ENCODE measurements around the gene HPS6.
A peak's percentile ranks its signal among the peaks of the same experiment; 100 is the strongest.

HPS6 gene

GRCh38 chr10:102055647-102056419 is 9.3 kb upstream of the HPS6 start, which contains the start of gene ARMH3:
Gene ARMH3 (minus strand): TSS chr10:102056173. CDS start chr10:102040114, 16,059 bp downstream.
- peak; percentile 99 for ATAC-seq
- no peak for TF ChIP-seq OSR1 (CRISPR knock-in tag; IDR thresholded peaks at IDR 0.05)
- peak; percentile 77; the same call in 1 of the 2 replicates for TF ChIP-seq TSHZ2 (CRISPR knock-in tag; IDR thresholded peaks at IDR 0.05)
- no peak for TF ChIP-seq PATZ1 (CRISPR knock-in tag; IDR thresholded peaks at IDR 0.05; ENCODE audit: borderline replicate concordance)
- no peak for TF ChIP-seq ISL1 (CRISPR knock-in tag; IDR thresholded peaks at IDR 0.05)
- TF ChIP-seq ZNF8 (CRISPR knock-in tag; IDR thresholded peaks at IDR 0.05) = no peak
- no peak for TF ChIP-seq POU6F1 (CRISPR knock-in tag; IDR thresholded peaks at IDR 0.05; ENCODE audit: borderline replicate concordance, low read depth)
- no peak for TF ChIP-seq CSDC2 (CRISPR knock-in tag; IDR thresholded peaks at IDR 0.05)
- 0 out of 2 replicates have a peak, but pooled peaks have one; percentile 31 for TF ChIP-seq ZFP3 (CRISPR knock-in tag; IDR thresholded peaks at IDR 0.05)

- ATAC-seq = no peak
- TF ChIP-seq RARB (CRISPR knock-in tag; IDR thresholded peaks at IDR 0.05) (no peak), CREB5 (CRISPR knock-in tag; IDR thresholded peaks at IDR 0.05; ENCODE audit: low read depth) (no peak), BACH2 (CRISPR knock-in tag; IDR thresholded peaks at IDR 0.05; ENCODE audit: borderline replicate concordance) (no peak), CSRNP3 (CRISPR knock-in tag; IDR thresholded peaks at IDR 0.05) (no peak), ZNF8 (CRISPR knock-in tag; IDR thresholded peaks at IDR 0.05) (no peak), OSR1 (CRISPR knock-in tag; IDR thresholded peaks at IDR 0.05) (no peak), ZC3H10 (CRISPR knock-in tag; IDR thresholded peaks at IDR 0.05) (no peak), CSDC2 (CRISPR knock-in tag; IDR thresholded peaks at IDR 0.05) (no peak), PPARA (CRISPR knock-in tag; IDR thresholded peaks at IDR 0.05; ENCODE audit: borderline replicate concordance) (no peak), ZNF565 (CRISPR knock-in tag; conservative IDR thresholded peaks at IDR 0.05; ENCODE audit: low read depth) (no peak), ZNF70 (CRISPR knock-in tag; IDR thresholded peaks at IDR 0.05) (no peak), ISL1 (CRISPR knock-in tag; IDR thresholded peaks at IDR 0.05) (no peak), POU6F1 (CRISPR knock-in tag; IDR thresholded peaks at IDR 0.05; ENCODE audit: borderline replicate concordance, low read depth) (no peak), ESRRG (CRISPR knock-in tag; IDR thresholded peaks at IDR 0.05) (no peak)
Observed at GRCh38 chr10:102059987-102060386, 5.2 kb upstream of the HPS6 start.

GRCh38 chr10:102064503-102064867 is 664 bp upstream of the HPS6 start:
- no peak for TF ChIP-seq ISL1 (CRISPR knock-in tag; IDR thresholded peaks at IDR 0.05)
- TF ChIP-seq ZNF8 (CRISPR knock-in tag; IDR thresholded peaks at IDR 0.05) = no peak
- TF ChIP-seq TOX (CRISPR knock-in tag; IDR thresholded peaks at IDR 0.05; ENCODE audit: borderline replicate concordance) = no peak
- ATAC-seq = no peak

Data from SK-N-SH treated with all-trans-retinoic acid at 6 μM for 48 hours (cell line).